Gastroesophageal sphincter (tissue), 4 donors: ENCODE measurements around the gene B3GNT2. TPM values are rescaled to one million over a fixed set of nuclear protein-coding genes. Genes with fewer than 3 reads are reported as not detected.

Experiments
- ATAC-seq: fragments of 150-250 bp; one replicate; pipeline ENCODE4 v1.9.1; 2016; ENCODE audit warnings: mild to moderate bottlenecking, moderate library complexity
- H3K27ac ChIP-seq, 4 donors: fragments of 200-600 bp; sonication (generic) in 3 of 4; 1 replicate in 3 of 4; 2 replicates in 1 of 4; pipeline ENCODE4 v1.5.1; 2016 to 2019
- H3K27me3 ChIP-seq: fragments of 200-600 bp; sonication (generic); one replicate; pipeline ENCODE4 v1.5.1; 2019
- H3K36me3 ChIP-seq, 2 donors: fragments of 200-600 bp; sonication (generic); one replicate each; pipeline ENCODE4 v1.5.1; 2019; ENCODE audit warnings: control low read depth in 1 of 2
- H3K4me1 ChIP-seq, 3 donors: fragments of 200-600 bp; sonication (generic); 1 replicate in 2 of 3; 2 replicates in 1 of 3; pipeline ENCODE4 v1.5.1; 2016 to 2019; ENCODE audit warnings: control low read depth in 2 of 3
- H3K4me3 ChIP-seq, 2 donors: fragments of 200-600 bp; sonication (generic); one replicate each; pipeline ENCODE4 v1.5.1; 2019; ENCODE audit warnings: mild to moderate bottlenecking in 1 of 2, moderate library complexity in 1 of 2
- H3K9me3 ChIP-seq, 3 donors: fragments of 200-600 bp; sonication (generic); one replicate each; pipeline ENCODE4 v1.5.1; 2017 to 2019; ENCODE audit warnings: control low read depth in 2 of 3
- CTCF ChIP-seq, 4 experiments: fragments of 200-600 bp in 2 of 4; fragments of 450-650 bp in 2 of 4; sonication (generic) in 1 of 4; IDR thresholded peaks; one replicate each; pipeline ENCODE4 v1.5.1; 2017 to 2019; ENCODE audit warnings: antibody characterized with exemption in 4 of 4, mild to moderate bottlenecking in 2 of 4, moderate library complexity in 2 of 4
- EP300 ChIP-seq: sonication (generic); formaldehyde crosslinking; IDR thresholded peaks from one replicate; pipeline ENCODE4 v1.6.1; 2017; ENCODE audit warnings: antibody characterized with exemption, mild to moderate bottlenecking
- POLR2A ChIP-seq, 2 donors: fragments of 450-650 bp; IDR thresholded peaks; one replicate each; pipeline ENCODE4 v1.6.1; 2017; ENCODE audit warnings: antibody characterized with exemption in 2 of 2, mild to moderate bottlenecking in 2 of 2, moderate library complexity in 1 of 2
- POLR2AphosphoS5 ChIP-seq: sonication (generic); formaldehyde crosslinking; IDR thresholded peaks from one replicate; pipeline ENCODE4 v1.6.1; 2017; ENCODE audit warnings: antibody characterized with exemption
- WGBS, 2 donors: methylation state at CpG; one replicate each; pipeline ENCODE4 v1.1.5; 2018; ENCODE audit warnings: low coverage in 1 of 2; 5-methylcytosine and 5-hydroxymethylcytosine counted together
- total RNA-seq, 4 donors: library from RNA; depleted of rRNA; stranded (reverse); fragments of >200 nt; gene quantifications; one replicate each; pipeline ENCODE4 v1.1.0, GENCODE V29; 2016

Gene B3GNT2
- total RNA-seq, 4 donors from 2014 or later, result 10.5 to 24.7 (median 14.1) TPM

GRCh38 chr2:62163106-62163831 is 32.6 kb upstream of the B3GNT2 start:
- no peak overlapping the region for H3K4me3 ChIP-seq
- no peak for ATAC-seq
- no peak overlapping the region for H3K27ac ChIP-seq
- no peaks in the 10 kb centered on the region for H3K9me3 ChIP-seq
- no peaks in the 10 kb centered on the region for H3K36me3 ChIP-seq
- 78 to 81% methylated on average over 3 of the region's 3 CpGs for WGBS, 2 donors
- H3K4me1 ChIP-seq, result no peaks in the 10 kb centered on the region
- no peaks in the 10 kb centered on the region for H3K27me3 ChIP-seq
- TF ChIP-seq POLR2A (IDR thresholded peaks at IDR 0.05) (no peak), CTCF (IDR thresholded peaks at IDR 0.05) (no peak), EP300 (no peak), POLR2AphosphoS5 (no peak)

GRCh38 chr2:62163834-62164233 is 32.1 kb upstream of the B3GNT2 start:
- H3K27ac ChIP-seq, result no peak overlapping the region
- no peaks in the 10 kb centered on the region for H3K9me3 ChIP-seq
- H3K4me1 ChIP-seq, result no peaks in the 10 kb centered on the region
- WGBS, 2 donors, result 58 to 60% methylated on average over 2 of the region's 2 CpGs
- H3K4me3 ChIP-seq, result no peak overlapping the region
- H3K36me3 ChIP-seq, result no peaks in the 10 kb centered on the region
- ATAC-seq, result no peak
- no peak for TF ChIP-seq EP300
- TF ChIP-seq CTCF (IDR thresholded peaks at IDR 0.05), result no peak
- no peak for TF ChIP-seq POLR2AphosphoS5
- TF ChIP-seq POLR2A (IDR thresholded peaks at IDR 0.05), result no peak
- no peaks in the 10 kb centered on the region for H3K27me3 ChIP-seq

GRCh38 chr2:62175728-62176127 is 20.2 kb upstream of the B3GNT2 start:
- no peak overlapping the region for H3K4me3 ChIP-seq
- 52 to 67% methylated on average over 2 to 4 of the region's 4 CpGs for WGBS, 2 donors
- TF ChIP-seq POLR2AphosphoS5 (no peak), CTCF (IDR thresholded peaks at IDR 0.05) (no peak), EP300 (no peak), POLR2A (IDR thresholded peaks at IDR 0.05) (no peak)
- H3K9me3 ChIP-seq, result no peaks in the 10 kb centered on the region
- no peaks in the 10 kb centered on the region for H3K27me3 ChIP-seq
- H3K36me3 ChIP-seq, result no peaks in the 10 kb centered on the region
- peaks cover 0 to 6% (median 0%) of the 10 kb centered on the region in 3 donors for H3K4me1 ChIP-seq
- ATAC-seq, result no peak
- no peak overlapping the region for H3K27ac ChIP-seq

- H3K4me1 ChIP-seq, result peaks cover 0 to 6% (median 0%) of the 10 kb centered on the region in 3 donors
- no peaks in the 10 kb centered on the region for H3K9me3 ChIP-seq
- H3K27ac ChIP-seq, result no peak overlapping the region
- no peaks in the 10 kb centered on the region for H3K36me3 ChIP-seq
- TF ChIP-seq POLR2AphosphoS5 (no peak), CTCF (IDR thresholded peaks at IDR 0.05) (no peak), POLR2A (IDR thresholded peaks at IDR 0.05) (no peak), EP300 (no peak)
- no peak overlapping the region for H3K4me3 ChIP-seq
- ATAC-seq, result no peak
- H3K27me3 ChIP-seq, result no peaks in the 10 kb centered on the region
Measured at GRCh38 chr2:62176801-62177200, 19.1 kb upstream of the B3GNT2 start.

- Histone ChIP-seq H3K36me3 (no peaks in the 10 kb centered on the region), H3K4me1 (peaks cover 0 to 6% (median 0%) of the 10 kb centered on the region in 3 donors), H3K9me3 (no peaks in the 10 kb centered on the region), H3K27me3 (no peaks in the 10 kb centered on the region), H3K27ac (no peak overlapping the region), H3K4me3 (no peak overlapping the region)
- no peak for ATAC-seq
- TF ChIP-seq POLR2A (IDR thresholded peaks at IDR 0.05), result no peak
- no peak for TF ChIP-seq POLR2AphosphoS5
- no peak for TF ChIP-seq EP300
- no peak for TF ChIP-seq CTCF (IDR thresholded peaks at IDR 0.05)
- WGBS, 2 donors, result 100% methylated on average over 2 to 4 of the region's 4 CpGs
Measured at GRCh38 chr2:62177392-62178049, 18.4 kb upstream of the B3GNT2 start.
